K562 (cell line): ENCODE results near the gene SMG7. TPM values are rescaled to one million over a fixed set of nuclear protein-coding genes. Genes with fewer than 3 reads are reported as not detected.

Experiments used
- ATAC-seq: fragments of 200-7000 bp; cut with Tn5 transposase; 3 replicates; pipeline ENCODE4 v1.9.1; 2020; ENCODE audit warnings: moderate library complexity
- BruUV-seq: library from RNA; stranded (reverse); fragments of 400-500 nt; replicated peaks from 2 replicates; lab custom pipeline; 2021; lab: Mats Ljungman, UMichigan
- CTCF ChIA-PET: fragments of 300-600 bp; formaldehyde crosslinking; extraction: SDS; loops from one replicate; lab custom pipeline; 2021; ENCODE audit warnings: low intra/inter-chr PET ratio; lab: Yijun Ruan, JAX
- POLR2A ChIA-PET: fragments of 300-600, 350-650 bp; sonication (Branson Sonifier 250); formaldehyde crosslinking; extraction: SDS; loops from one replicate; lab custom pipeline; 2021; ENCODE audit warnings: antibody characterized with exemption, inconsistent platforms; lab: Yijun Ruan, JAX
- DNase-seq, 4 experiments: peaks; one replicate each; pipeline versions ENCODE4 v3.0.0 to v3.0.0-alpha.2; 2011 to 2018; ENCODE audit warnings: low spot score in 3 of 4, mixed read lengths in 3 of 4; ENCODE audit errors: extremely low read depth in 1 of 4
- FAIRE-seq: peaks from 2 replicates; lab custom pipeline; 2011; peaks lifted over from hg19 to GRCh38; lab: Jason Lieb, UNC
- H2AFZ ChIP-seq: 2 replicates; pipeline ENCODE4 v1.6.0; 2011; ENCODE audit warnings: low read depth, low read length, control low read depth, inconsistent platforms
- H3K27ac ChIP-seq: fragments of 200-600 bp; 3 replicates; pipeline ENCODE4 v1.8.0; 2011; ENCODE audit warnings: low read depth, mild to moderate bottlenecking, control low read depth, inconsistent platforms, low read length, moderate library complexity, mixed read lengths; ENCODE audit errors: extremely low read depth
- H3K27me3 ChIP-seq, 2 experiments: fragments of 300-600 bp in 1 of 2; 2 replicates in 1 of 2; 3 replicates in 1 of 2; pipeline versions ENCODE4 v1.6.0 to v1.8.0; 2011; ENCODE audit warnings: inconsistent platforms in 2 of 2, low read length in 2 of 2, mild to moderate bottlenecking in 1 of 2, mixed read lengths in 1 of 2, moderate library complexity in 1 of 2; ENCODE audit not compliant: control insufficient read depth in 2 of 2, insufficient read depth in 2 of 2
- H3K36me3 ChIP-seq: fragments of 300-600 bp; 3 replicates; pipeline ENCODE4 v1.8.0; 2011; ENCODE audit warnings: mild to moderate bottlenecking, low read length, inconsistent platforms; ENCODE audit not compliant: control insufficient read depth, insufficient read depth
- H3K4me1 ChIP-seq, 2 experiments: fragments of 200-600 bp in 1 of 2; replicated peaks in 1 of 2; 2 replicates in 1 of 2; 3 replicates in 1 of 2; pipeline versions ENCODE4 v1.5.1 to v1.8.0; 2011; ENCODE audit warnings: inconsistent platforms in 2 of 2, low read length in 2 of 2, mild to moderate bottlenecking in 1 of 2, mixed read lengths in 1 of 2, moderate library complexity in 1 of 2; ENCODE audit not compliant: control insufficient read depth in 2 of 2, insufficient read depth in 2 of 2
- H3K4me2 ChIP-seq: 2 replicates; pipeline ENCODE4 v1.6.1; 2011; ENCODE audit warnings: low read length, control low read depth, inconsistent platforms, mixed read lengths; ENCODE audit not compliant: insufficient read depth
- H3K4me3 ChIP-seq: fragments of 200-600 bp; sonication (generic), shearing (Covaris generic); 2 replicates; pipeline ENCODE4 v1.5.1; 2016; ENCODE audit warnings: control low read depth, inconsistent platforms
- H3K79me2 ChIP-seq: fragments of 200-600 bp; 3 replicates; pipeline ENCODE4 v1.8.0; 2011; ENCODE audit warnings: low read length, inconsistent platforms; ENCODE audit not compliant: control insufficient read depth, insufficient read depth
- H3K9ac ChIP-seq, 2 experiments: 2 replicates each; pipeline versions ENCODE4 v1.6.0 to v1.6.1; 2011; ENCODE audit warnings: low read depth in 2 of 2, low read length in 2 of 2, control low read depth in 1 of 2, inconsistent platforms in 1 of 2, mild to moderate bottlenecking in 1 of 2, mixed read lengths in 1 of 2; ENCODE audit not compliant: insufficient read depth in 1 of 2
- H3K9me1 ChIP-seq: one replicate; pipeline ENCODE4 v1.6.0; 2011; ENCODE audit warnings: inconsistent platforms, mild to moderate bottlenecking, low read length, moderate library complexity; ENCODE audit not compliant: control insufficient read depth, insufficient read depth
- H3K9me3 ChIP-seq: replicated peaks from 2 replicates; pipeline ENCODE4 v1.5.1; 2011; ENCODE audit warnings: low read depth, low read length, inconsistent platforms; ENCODE audit not compliant: control insufficient read depth, insufficient read depth
- H4K20me1 ChIP-seq: replicated peaks from 2 replicates; pipeline ENCODE4 v1.6.1; 2011; ENCODE audit warnings: low read length, inconsistent platforms, mixed read lengths; ENCODE audit not compliant: control insufficient read depth, insufficient read depth
- ARID2 ChIP-seq: fragments of 450-650 bp; IDR thresholded peaks from 2 replicates; pipeline ENCODE4 v1.6.1; 2017; ENCODE audit warnings: antibody characterized with exemption, mild to moderate bottlenecking
- ESRRA ChIP-seq: fragments of 450-650 bp; IDR thresholded peaks from 2 replicates; pipeline ENCODE4 v1.6.1; 2014; ENCODE audit warnings: low read depth, mild to moderate bottlenecking, moderate library complexity, borderline replicate concordance
- ETV1 ChIP-seq: fragments of 450-650 bp; conservative IDR thresholded peaks from 2 replicates; pipeline ENCODE4 v1.6.1; 2016; ENCODE audit warnings: missing genetic modification characterization, control low read depth, low read depth, missing compliant biosample characterization
- GABPB1 ChIP-seq: sonication (generic); formaldehyde crosslinking; IDR thresholded peaks from 2 replicates; pipeline ENCODE4 v1.8.0; 2022; ENCODE audit warnings: mild to moderate bottlenecking, missing genetic modification reagents
- MIER1 ChIP-seq: fragments of 450-650 bp; IDR thresholded peaks from 2 replicates; pipeline ENCODE4 v1.6.1; 2016; ENCODE audit warnings: antibody characterized with exemption, mild to moderate bottlenecking, low read depth
- MYBL2 ChIP-seq, 2 experiments: fragments of 450-650 bp in 1 of 2; sonication (generic) in 1 of 2; formaldehyde crosslinking in 1 of 2; IDR thresholded peaks; 2 replicates each; pipeline versions ENCODE4 v1.6.1 to v1.8.1; 2017 to 2022; ENCODE audit warnings: borderline replicate concordance in 1 of 2, inconsistent platforms in 1 of 2, low read depth in 1 of 2, mild to moderate bottlenecking in 1 of 2, missing genetic modification reagents in 1 of 2, moderate library complexity in 1 of 2
- NELFE ChIP-seq: IDR thresholded peaks from 2 replicates; pipeline ENCODE4 v1.6.1; 2011; ENCODE audit warnings: mild to moderate bottlenecking; ENCODE audit not compliant: insufficient read depth, insufficient read length
- RBM14 ChIP-seq: fragments of 200-400 bp; formaldehyde crosslinking; IDR thresholded peaks from 2 replicates; pipeline ENCODE4 v1.6.1; 2018; ENCODE audit warnings: low read depth, mild to moderate bottlenecking, low read length, moderate library complexity, borderline replicate concordance; ENCODE audit not compliant: insufficient read depth
- SAFB ChIP-seq: fragments of 200-400 bp; formaldehyde crosslinking; IDR thresholded peaks from 2 replicates; pipeline ENCODE4 v1.6.1; 2017; ENCODE audit warnings: low read depth, low read length, borderline replicate concordance
- SAFB2 ChIP-seq: fragments of 200-400 bp; formaldehyde crosslinking; IDR thresholded peaks from 2 replicates; pipeline ENCODE4 v1.6.1; 2018; ENCODE audit warnings: borderline replicate concordance, low read length, low read depth, moderate library complexity; ENCODE audit not compliant: severe bottlenecking
- SREBF1 ChIP-seq: fragments of 150-350 bp; IDR thresholded peaks from 2 replicates; pipeline ENCODE4 v1.6.1; 2014; ENCODE audit warnings: antibody characterized with exemption, low read depth, low read length, borderline replicate concordance
- STAG1 ChIP-seq: sonication (generic); formaldehyde crosslinking; IDR thresholded peaks from 2 replicates; pipeline ENCODE4 v1.5.0; 2020; ENCODE audit warnings: missing genetic modification reagents, borderline replicate concordance
- WGBS: fragments of 100-300 bp; shearing (Covaris generic); methylation state at CpG from one replicate; pipeline ENCODE4 v1.1.6; 2016; ENCODE audit warnings: low coverage, mixed read lengths; ENCODE audit not compliant: insufficient coverage; ENCODE audit errors: missing lambda C conversion rate; 5-methylcytosine and 5-hydroxymethylcytosine counted together
- in situ Hi-C: fragments of 300-500 bp; cut with MboI; formaldehyde crosslinking; loops from 4 replicates; pipeline ENCODE4 v1.15.0; 2018; ENCODE audit warnings: inconsistent platforms, mixed read lengths
- intact Hi-C: fragments of 100-400 bp; cut with micrococcal nuclease; formaldehyde crosslinking; loops from 2 replicates; pipeline ENCODE4 v1.14.2; 2022
- polyA plus RNA-seq, 8 experiments: library from polyadenylated mRNA; depleted of rRNA in 4 of 8; stranded (reverse) in 5 of 8; unstranded in 3 of 8; fragments of >200 nt; fragmentation: Nextera tagmentation in 2 of 8; fragmentation: Illumina TruSeq in 1 of 8; extraction: Ambion mirVana in 2 of 8; extraction: Trizol in 1 of 8; gene quantifications; 2 replicates each; pipeline versions ENCODE4 v1.2.1 to v1.2.3, GENCODE V29; 2011 to 2014; ENCODE audit warnings: inconsistent platforms in 1 of 8, missing spikeins in 1 of 8
- total RNA-seq, 7 experiments: library from RNA; depleted of rRNA in 6 of 7; stranded (reverse); fragments of >200 nt in 6 of 7; fragmentation: Illumina TruSeq in 2 of 7; extraction: Trizol in 2 of 7; gene quantifications; 2 replicates each; pipeline versions ENCODE4 v1.2.1 to v1.2.3, GENCODE V29; 2011 to 2021; ENCODE audit warnings: low replicate concordance in 1 of 7
- TF ChIP-seq, protein P1 (sequence below): sonication (generic); formaldehyde crosslinking; IDR thresholded peaks from 2 replicates; pipeline ENCODE4 v1.9.0; 2022; ENCODE audit warnings: mild to moderate bottlenecking, missing genetic modification reagents
- TF ChIP-seq, protein P2 (sequence below): fragments of 450-650 bp; formaldehyde crosslinking; IDR thresholded peaks from 2 replicates; pipeline ENCODE4 v1.4.0; 2020; ENCODE audit warnings: mild to moderate bottlenecking, moderate library complexity
- TF ChIP-seq, protein P3 (sequence below): sonication (generic); formaldehyde crosslinking; IDR thresholded peaks from 2 replicates; pipeline ENCODE4 v1.9.0; 2022; ENCODE audit warnings: mild to moderate bottlenecking, missing genetic modification reagents

Gene SMG7
- total and polyA plus RNA-seq, 9 of the 15 experiments (the other 6 are each of a cell fraction or from before 2014, with no cell fraction given), result 12.4 to 74.6 (median 29.0) TPM

DNA sequence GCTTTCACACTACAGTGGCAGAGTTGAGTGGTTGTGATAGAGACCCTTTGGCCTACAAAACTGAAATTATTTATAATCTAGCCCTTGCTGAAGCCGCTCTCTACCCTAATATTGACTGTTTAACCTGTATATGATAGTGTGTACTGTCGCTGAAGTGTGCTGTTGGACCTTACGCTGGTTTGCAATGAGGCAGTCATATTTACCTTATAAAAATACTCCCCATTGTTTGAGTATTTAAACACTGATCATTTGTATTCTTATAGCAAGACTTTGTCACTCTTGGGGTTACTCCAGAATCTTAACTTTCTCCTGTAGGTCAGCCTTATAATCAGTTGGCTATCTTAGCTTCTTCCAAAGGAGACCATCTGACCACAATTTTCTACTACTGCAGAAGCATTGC, 56.3 kb downstream of the SMG7 start:
- peaks cover 87% of the 10 kb centered on the region for H3K36me3 ChIP-seq
- in situ Hi-C loops, result no loop called here
- H3K9me3 ChIP-seq, result no peaks in the 10 kb centered on the region
- POLR2A ChIA-PET, result interaction anchor here (1.0 kb wide), 1 partner anchor 10 kb away, joined by 3 read pairs; no protein-coding TSS in a partner anchor
- BruUV-seq, result no TSS peak
- H3K9ac ChIP-seq, result no peak overlapping the region
- FAIRE-seq (no peak), DNase-seq (no peak), ATAC-seq (no peak)
- no peaks in the 10 kb centered on the region for H3K27me3 ChIP-seq
- no peaks in the 10 kb centered on the region for H3K79me2 ChIP-seq
- intact Hi-C loops, result no loop called here
- no peak overlapping the region for H3K4me3 ChIP-seq
- H3K9me1 ChIP-seq, result no peaks in the 10 kb centered on the region
- 97% methylated on average over 3 of the region's 3 CpGs for WGBS
- H2AFZ ChIP-seq, result no peak overlapping the region
- no peaks in the 10 kb centered on the region for H3K4me1 ChIP-seq
- TF ChIP-seq ARID2 (no peak), GABPB1 (CRISPR knock-in tag) (no peak), SAFB (no peak), SREBF1 (no peak), ESRRA (no peak), STAG1 (CRISPR knock-in tag) (no peak), ETV1 (tag) (no peak), SAFB2 (no peak), MIER1 (no peak), MYBL2 (IDR thresholded peaks at IDR 0.05; ENCODE audit: low read depth) (no peak), MYBL2 (CRISPR knock-in tag; IDR thresholded peaks at IDR 0.05; ENCODE audit: borderline replicate concordance) (no peak), NELFE (no peak), RBM14 (no peak)
- TF ChIP-seq, protein P1, sequence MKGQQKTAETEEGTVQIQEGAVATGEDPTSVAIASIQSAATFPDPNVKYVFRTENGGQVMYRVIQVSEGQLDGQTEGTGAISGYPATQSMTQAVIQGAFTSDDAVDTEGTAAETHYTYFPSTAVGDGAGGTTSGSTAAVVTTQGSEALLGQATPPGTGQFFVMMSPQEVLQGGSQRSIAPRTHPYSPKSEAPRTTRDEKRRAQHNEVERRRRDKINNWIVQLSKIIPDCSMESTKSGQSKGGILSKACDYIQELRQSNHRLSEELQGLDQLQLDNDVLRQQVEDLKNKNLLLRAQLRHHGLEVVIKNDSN (CRISPR knock-in tag), result no peak
- TF ChIP-seq, protein P2, sequence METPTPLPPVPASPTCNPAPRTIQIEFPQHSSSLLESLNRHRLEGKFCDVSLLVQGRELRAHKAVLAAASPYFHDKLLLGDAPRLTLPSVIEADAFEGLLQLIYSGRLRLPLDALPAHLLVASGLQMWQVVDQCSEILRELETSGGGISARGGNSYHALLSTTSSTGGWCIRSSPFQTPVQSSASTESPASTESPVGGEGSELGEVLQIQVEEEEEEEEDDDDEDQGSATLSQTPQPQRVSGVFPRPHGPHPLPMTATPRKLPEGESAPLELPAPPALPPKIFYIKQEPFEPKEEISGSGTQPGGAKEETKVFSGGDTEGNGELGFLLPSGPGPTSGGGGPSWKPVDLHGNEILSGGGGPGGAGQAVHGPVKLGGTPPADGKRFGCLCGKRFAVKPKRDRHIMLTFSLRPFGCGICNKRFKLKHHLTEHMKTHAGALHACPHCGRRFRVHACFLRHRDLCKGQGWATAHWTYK (CRISPR knock-in tag), result no peak
- TF ChIP-seq, protein P3, sequence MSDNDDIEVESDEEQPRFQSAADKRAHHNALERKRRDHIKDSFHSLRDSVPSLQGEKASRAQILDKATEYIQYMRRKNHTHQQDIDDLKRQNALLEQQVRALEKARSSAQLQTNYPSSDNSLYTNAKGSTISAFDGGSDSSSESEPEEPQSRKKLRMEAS (CRISPR knock-in tag), result no peak
- TF ChIP-seq, all 486 proteins: peak for 0
- H3K27ac ChIP-seq, result no peak overlapping the region
- no peak overlapping the region for H3K4me2 ChIP-seq
- no peaks in the 10 kb centered on the region for H4K20me1 ChIP-seq
- CTCF ChIA-PET, result no interaction called here
